Neutrophil (primary cell): ENCODE measurements around the gene CCDC158.

Experiments used
- H3K27ac ChIP-seq: fragments of 200-600 bp; sonication (generic); 2 replicates; pipeline ENCODE4 v1.5.1; 2016; ENCODE audit warnings: mild to moderate bottlenecking, moderate library complexity
- H3K27me3 ChIP-seq: fragments of 200-600 bp; sonication (generic); 2 replicates; pipeline ENCODE4 v1.6.0; 2016; ENCODE audit warnings: mild to moderate bottlenecking
- H3K36me3 ChIP-seq: fragments of 200-600 bp; sonication (generic); 2 replicates; pipeline ENCODE4 v1.5.1; 2017
- H3K4me1 ChIP-seq, 2 experiments: fragments of 200-600 bp in 1 of 2; sonication (generic) in 1 of 2; 1 replicate in 1 of 2; 2 replicates in 1 of 2; pipeline versions ENCODE4 v1.5.1 to v1.6.1; 2013 to 2016; ENCODE audit warnings: low read depth in 1 of 2, low read length in 1 of 2, mild to moderate bottlenecking in 1 of 2, moderate library complexity in 1 of 2; ENCODE audit not compliant: control insufficient read depth in 1 of 2, insufficient read depth in 1 of 2
- H3K4me3 ChIP-seq, 2 experiments: fragments of 200-600 bp in 1 of 2; sonication (generic) in 1 of 2; 1 replicate in 1 of 2; 2 replicates in 1 of 2; pipeline ENCODE4 v1.5.1; 2013 to 2016; ENCODE audit warnings: low read depth in 1 of 2, low read length in 1 of 2, mild to moderate bottlenecking in 1 of 2, moderate library complexity in 1 of 2
- H3K9me3 ChIP-seq: fragments of 200-600 bp; sonication (generic); 2 replicates; pipeline ENCODE4 v1.5.1; 2016
- TF ChIP-seq, protein P1 (sequence below): fragments of 200-600 bp; sonication (generic); IDR thresholded peaks from 2 replicates; pipeline ENCODE4 v1.5.1; 2016; ENCODE audit warnings: antibody characterized with exemption

The CCDC158 gene

DNA sequence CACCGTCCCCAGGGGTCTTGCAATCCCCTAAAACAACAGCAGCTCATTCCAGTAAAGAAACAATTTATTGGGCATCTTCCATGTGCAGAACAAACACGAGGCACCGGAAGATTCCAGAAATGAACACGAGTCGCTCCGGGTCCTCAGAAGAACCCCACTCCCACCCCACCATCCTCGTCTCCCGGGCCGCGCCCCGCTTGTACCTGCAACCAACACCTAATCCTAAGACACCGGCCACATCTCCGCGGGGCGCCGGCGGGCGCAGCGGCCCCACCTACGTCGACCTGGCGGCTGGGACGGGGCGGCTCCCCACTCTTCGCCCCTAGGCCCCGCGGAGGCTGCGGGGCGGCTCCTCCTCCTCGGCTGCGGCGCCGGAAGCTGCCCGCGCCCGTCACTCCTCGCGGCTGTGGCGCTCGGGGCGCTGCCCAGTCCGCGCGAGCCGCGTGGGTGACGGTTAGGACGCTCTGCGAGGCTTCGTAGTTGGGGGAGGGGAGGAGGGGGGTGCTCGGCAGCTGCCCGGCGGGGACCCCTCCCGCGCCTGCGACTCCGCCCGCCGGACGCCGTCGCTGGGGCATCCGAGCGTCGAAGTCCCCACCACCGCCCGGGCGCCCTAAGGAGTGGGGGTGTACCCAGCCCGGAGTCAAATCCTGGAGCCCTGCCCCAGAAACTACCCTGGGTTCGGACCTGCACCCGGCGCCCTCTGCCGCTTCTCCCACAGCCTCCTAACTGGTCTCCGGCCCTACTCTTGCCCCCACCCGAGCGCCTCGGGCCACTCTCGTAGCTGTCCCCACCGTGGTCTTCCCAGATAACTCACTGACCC is at the start of gene CCDC158:
Gene CCDC158 (minus strand): TSS at position 380 of the 820 bp plus-strand sequence. CDS start 17,934 bp downstream, outside the sequence.
- Histone ChIP-seq H3K9me3 (no peaks in the 10 kb centered on the region), H3K36me3 (no peaks in the 10 kb centered on the region), H3K27me3 (peaks cover 30% of the 10 kb centered on the region), H3K4me1 (peaks cover 0 to 13% of the 10 kb centered on the region in 2 experiments), H3K27ac (no peak within 1 kb of the TSS), H3K4me3 (peak within 1 kb of the TSS; percentile 50 to 58)
- TF ChIP-seq, protein P1, sequence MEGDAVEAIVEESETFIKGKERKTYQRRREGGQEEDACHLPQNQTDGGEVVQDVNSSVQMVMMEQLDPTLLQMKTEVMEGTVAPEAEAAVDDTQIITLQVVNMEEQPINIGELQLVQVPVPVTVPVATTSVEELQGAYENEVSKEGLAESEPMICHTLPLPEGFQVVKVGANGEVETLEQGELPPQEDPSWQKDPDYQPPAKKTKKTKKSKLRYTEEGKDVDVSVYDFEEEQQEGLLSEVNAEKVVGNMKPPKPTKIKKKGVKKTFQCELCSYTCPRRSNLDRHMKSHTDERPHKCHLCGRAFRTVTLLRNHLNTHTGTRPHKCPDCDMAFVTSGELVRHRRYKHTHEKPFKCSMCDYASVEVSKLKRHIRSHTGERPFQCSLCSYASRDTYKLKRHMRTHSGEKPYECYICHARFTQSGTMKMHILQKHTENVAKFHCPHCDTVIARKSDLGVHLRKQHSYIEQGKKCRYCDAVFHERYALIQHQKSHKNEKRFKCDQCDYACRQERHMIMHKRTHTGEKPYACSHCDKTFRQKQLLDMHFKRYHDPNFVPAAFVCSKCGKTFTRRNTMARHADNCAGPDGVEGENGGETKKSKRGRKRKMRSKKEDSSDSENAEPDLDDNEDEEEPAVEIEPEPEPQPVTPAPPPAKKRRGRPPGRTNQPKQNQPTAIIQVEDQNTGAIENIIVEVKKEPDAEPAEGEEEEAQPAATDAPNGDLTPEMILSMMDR, result no peak

DNA sequence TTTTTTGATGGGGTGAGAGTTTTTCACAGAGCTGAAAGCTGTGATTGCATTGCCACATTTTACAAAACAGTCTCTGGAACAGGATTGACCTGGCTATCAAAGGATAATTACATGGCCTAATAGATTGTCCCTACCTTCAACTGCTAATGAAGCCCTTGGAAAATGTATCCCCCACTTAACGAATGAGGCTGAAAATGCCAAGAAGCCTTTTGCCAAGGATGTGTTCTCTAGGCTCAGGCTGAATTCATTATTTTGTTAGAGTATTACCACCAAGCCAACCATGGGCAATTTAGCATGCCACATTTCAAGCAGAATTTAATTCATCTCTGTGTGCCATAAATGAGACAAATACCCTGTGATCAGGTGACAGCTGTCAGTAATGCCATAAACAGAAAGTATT is 49.6 kb upstream of the CCDC158 start:
- Histone ChIP-seq H3K9me3 (no peaks in the 10 kb centered on the region), H3K27me3 (no peaks in the 10 kb centered on the region), H3K4me1 (no peaks in the 10 kb centered on the region), H3K36me3 (no peaks in the 10 kb centered on the region), H3K27ac (no peak overlapping the region), H3K4me3 (no peak overlapping the region)
- TF ChIP-seq, protein P1, result no peak

DNA sequence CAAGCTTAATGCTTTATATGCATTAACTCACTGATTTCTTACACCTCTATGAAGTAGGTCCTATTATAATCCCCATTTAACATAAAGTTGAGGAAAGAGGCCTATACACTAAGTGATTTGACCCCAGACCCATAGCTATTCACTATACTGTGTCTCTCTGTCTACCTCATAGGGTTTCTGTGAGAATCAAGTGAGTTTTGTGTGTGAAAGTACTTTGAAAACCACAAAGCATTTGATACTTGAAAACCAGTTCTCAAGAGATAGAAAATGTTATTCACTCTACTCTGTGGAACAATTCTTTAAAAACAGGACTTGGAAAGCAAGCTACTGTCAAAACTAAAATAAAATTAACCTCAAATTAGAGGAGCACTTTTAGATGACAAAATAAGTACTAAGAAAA is 49.1 kb upstream of the CCDC158 start:
- Histone ChIP-seq H3K4me1 (no peaks in the 10 kb centered on the region), H3K9me3 (no peaks in the 10 kb centered on the region), H3K36me3 (no peaks in the 10 kb centered on the region), H3K4me3 (no peak overlapping the region), H3K27me3 (no peaks in the 10 kb centered on the region), H3K27ac (no peak overlapping the region)
- TF ChIP-seq, protein P1, result no peak

DNA sequence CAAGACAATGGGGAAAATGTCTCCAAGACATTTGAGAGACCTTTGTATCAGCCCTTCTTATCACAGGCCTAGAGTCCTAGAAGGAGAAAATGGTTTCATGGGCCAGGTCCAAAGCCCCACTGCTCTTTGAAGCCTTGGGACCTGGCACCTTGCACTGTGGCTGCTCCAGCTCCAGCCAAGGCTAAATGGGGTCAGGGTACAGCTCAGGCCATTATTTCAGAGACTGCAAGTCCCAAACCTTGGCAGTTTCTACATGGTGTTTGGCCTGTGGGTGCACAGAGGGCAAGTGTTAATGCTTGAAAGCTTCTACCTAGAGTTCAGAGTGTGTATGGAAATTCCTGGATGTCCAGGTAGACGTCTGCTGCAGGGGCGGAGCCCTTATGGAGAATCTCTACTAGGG is 42.6 kb upstream of the CCDC158 start:
- Histone ChIP-seq H3K4me3 (no peak overlapping the region), H3K9me3 (no peaks in the 10 kb centered on the region), H3K27me3 (no peaks in the 10 kb centered on the region), H3K27ac (no peak overlapping the region), H3K36me3 (no peaks in the 10 kb centered on the region), H3K4me1 (no peaks in the 10 kb centered on the region)
- TF ChIP-seq, protein P1, result no peak

- H3K4me3 ChIP-seq, result no peak overlapping the region
- no peaks in the 10 kb centered on the region for H3K9me3 ChIP-seq
- no peak overlapping the region for H3K27ac ChIP-seq
- no peaks in the 10 kb centered on the region for H3K27me3 ChIP-seq
- TF ChIP-seq, protein P1, result no peak
- H3K36me3 ChIP-seq, result no peaks in the 10 kb centered on the region
- no peaks in the 10 kb centered on the region for H3K4me1 ChIP-seq
Observed at GRCh38 chr4:76459291-76459723, 38.4 kb upstream of the CCDC158 start.
